ENCODE results near the gene THOC5.

- TF ChIP-seq CTCF (IDR thresholded peaks at IDR 0.05) (peak; percentile 29 to 75 (median 67)), POLR2A (IDR thresholded peaks at IDR 0.05) (no peak)
Measured at GRCh38 chr22:29524442-29525191, 28.9 kb downstream of the THOC5 start.

Data from adrenal gland (tissue), 5 donors.